NCI-H146 (cell line): Measurements from ENCODE around the gene ARHGEF28.
A peak's percentile ranks its signal among the peaks of the same experiment; 100 is the strongest.

ENCODE experiments used
- DNase-seq: peaks from one replicate; lab custom pipeline; 2025; lab: John Stamatoyannopoulos, UW

The ARHGEF28 gene

DNA sequence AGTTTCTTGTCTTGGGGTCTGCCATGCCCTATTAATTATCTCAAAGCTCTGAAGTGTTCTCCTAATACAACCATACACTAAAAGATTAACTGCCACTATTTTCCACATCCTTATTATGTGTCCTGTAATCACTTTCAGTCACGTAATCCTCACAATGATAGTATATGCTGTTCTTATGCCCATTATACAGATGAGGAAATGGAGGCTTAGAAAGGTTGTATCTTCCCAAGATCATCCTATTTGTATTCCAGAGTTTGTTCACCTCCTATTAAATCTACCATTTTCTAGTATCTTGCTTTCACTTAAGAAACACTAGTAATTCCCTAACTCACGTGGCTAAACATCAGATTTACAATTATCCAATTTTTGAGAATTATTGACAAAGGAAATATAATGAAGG, 2.9 kb upstream of the ARHGEF28 start:
- DNase-seq: no peak

- peak; percentile 15 for DNase-seq
Observed at GRCh38 chr5:73623901-73624404, 2.0 kb upstream of the ARHGEF28 start.

DNA sequence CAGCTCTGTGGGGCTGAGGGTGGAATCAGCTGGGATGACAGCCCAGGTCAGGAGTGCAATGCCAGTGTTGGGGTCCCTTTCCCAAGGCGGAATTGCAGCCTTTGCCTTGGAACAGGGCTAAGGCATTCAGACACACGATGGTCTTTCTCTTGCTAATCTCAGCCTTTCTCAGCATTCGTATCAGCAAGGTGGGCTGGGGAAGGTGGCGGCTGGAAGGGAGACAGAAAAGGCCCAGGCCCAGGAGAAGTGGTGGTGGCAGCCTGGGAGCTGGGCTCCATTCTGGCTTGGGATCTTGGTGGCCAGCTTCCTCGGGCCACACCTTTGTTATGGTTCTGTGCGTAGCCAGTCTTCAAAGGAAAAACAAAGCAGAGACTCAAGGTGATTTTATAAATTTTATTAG, 1.1 kb upstream of the ARHGEF28 start:
- no peak for DNase-seq

DNA sequence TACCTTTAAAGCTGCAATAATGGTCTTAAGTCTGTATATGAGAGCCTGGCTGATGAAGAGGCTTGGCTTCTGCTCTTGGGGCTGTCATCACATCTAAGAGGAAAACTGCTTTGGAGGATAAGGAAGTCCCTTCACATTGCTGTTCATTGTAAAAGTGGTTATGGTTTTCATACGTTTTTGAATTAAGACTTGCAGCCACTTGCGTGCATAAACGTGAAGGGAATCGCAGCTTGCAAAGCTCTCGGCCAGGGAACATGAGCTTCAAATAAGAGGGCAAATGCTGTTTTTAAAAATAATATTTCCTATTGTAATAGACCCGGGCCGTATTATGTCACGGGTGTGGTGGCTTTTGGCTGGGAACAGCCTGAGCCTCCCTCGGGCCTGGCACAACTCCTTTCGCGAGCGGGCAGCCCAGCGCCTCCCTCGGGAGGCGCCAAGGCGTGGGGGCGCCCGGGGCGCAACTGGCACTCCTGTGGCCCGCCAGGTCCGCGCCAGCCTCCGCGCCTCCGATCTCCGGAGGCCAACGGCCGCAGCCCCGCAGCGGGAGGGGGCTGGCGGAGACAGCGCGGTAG, 538 bp upstream of the ARHGEF28 start:
- peak; percentile 25 for DNase-seq

DNA sequence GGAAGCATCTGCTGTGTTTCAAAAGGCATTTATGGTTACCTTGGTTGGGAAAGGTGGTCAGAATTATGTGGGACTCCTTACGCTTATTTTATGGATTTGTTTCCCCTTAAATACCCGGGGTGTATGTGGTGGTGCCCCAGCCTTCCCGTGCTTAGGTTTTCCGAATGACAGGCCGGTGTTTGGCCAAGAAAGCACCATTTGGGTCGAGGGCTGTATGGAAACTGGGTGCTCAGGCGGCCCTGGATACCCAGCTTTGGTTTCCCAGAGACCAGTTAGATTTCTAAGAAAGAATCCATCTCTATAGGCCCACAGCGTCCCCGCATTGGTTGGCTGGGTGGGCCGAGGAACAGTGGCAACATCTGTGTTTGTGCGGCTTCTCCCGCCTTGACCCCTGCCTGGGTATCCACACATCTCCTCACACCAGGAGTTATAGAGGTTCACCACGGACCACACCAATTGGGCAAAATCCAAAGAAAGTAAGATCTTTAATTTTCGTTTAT, 868 bp downstream of the ARHGEF28 start:
- DNase-seq: peak; percentile 23

DNA sequence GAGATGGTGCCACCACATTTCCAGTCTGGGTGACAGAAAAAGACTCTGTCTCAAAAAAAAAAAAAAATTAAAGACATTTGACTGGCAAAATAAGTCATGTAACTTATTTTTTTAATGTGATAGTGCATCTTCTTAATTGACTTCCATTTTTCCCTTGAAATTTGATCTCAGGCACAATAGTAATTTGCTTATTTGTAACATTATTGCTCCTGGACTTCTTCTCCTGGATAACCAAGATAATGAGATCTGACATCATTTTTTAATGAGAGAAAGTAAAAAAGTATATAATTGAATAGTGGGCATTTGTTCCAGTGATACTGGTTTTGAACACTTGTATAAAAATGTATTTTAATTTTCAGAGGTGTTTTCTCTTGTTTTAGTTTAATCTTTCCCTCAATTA, 3.5 kb downstream of the ARHGEF28 start:
- no peak for DNase-seq

- no peak for DNase-seq
Observed at GRCh38 chr5:73630765-73631164, 4.8 kb downstream of the ARHGEF28 start.

GRCh38 chr5:73631500-73631899, 5.5 kb downstream of the ARHGEF28 start:
- no peak for DNase-seq

GRCh38 chr5:73633060-73633459, 7.1 kb downstream of the ARHGEF28 start:
- DNase-seq: no peak

GRCh38 chr5:73636408-73636807, 10.4 kb downstream of the ARHGEF28 start:
- no peak for DNase-seq

DNA sequence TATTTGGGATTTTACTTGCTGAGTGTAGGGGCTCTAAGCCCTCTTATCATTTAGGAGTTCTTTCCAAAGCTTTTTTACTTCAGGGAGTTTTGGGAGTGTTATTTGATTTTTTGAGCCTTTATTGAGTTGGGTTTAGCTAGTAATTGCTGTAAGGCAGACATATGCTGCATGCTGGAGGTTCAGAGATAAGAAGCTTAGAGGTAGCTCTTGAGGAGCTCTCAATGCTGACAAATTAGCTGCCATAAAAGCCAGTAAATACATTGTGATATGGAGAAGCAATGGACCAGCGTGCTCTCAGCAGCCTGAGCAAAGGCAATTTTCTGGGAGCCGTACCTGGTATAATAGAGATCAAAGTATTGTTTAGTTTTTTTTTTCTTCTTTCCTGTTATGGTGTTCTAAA, 11.6 kb downstream of the ARHGEF28 start:
- DNase-seq: no peak

GRCh38 chr5:73638344-73639095, 12.5 kb downstream of the ARHGEF28 start:
- no peak for DNase-seq

- no peak for DNase-seq
Observed at GRCh38 chr5:73640861-73641320, 14.9 kb downstream of the ARHGEF28 start.

DNA sequence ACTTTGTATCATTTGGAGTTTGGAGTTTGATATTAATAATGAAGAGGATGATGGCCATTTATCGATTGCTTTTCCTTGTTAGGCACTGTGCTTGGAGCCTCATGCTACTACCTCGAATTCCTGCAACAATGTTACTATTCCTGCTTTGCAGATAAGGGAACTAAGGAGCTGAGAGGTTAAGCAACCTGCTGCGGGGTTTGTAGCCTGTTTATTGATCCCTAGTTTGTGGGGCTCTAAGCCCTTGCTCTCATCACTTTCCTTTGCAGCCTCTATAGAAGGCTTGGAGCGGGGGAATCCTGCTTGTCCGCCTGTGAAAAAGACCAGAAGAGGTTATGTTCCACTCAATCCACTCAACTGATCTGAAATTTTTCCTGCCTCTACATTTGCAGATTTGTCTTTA, 15.8 kb downstream of the ARHGEF28 start:
- DNase-seq: no peak

DNA sequence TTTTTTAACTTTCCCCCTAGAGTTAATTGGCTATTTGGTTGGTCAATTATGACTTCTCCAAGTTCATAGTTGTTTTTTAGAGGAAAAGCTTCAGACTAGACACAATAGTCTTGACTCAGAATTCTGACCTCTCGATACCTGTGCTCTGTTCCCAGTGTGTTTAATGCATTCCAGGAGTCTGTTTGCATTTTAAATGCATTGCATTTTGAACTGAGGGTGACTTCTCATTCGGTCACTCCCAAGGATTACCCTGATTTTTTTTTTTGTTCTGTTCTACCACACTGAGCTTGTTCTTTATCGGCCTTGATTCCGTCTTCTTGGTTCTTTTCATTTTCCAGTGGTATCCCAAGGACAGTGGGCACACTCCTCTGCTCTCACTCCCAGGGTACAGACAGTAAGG, 16.3 kb downstream of the ARHGEF28 start:
- no peak for DNase-seq

- peak; percentile 49 for DNase-seq
Observed at GRCh38 chr5:73644385-73644963, 18.5 kb downstream of the ARHGEF28 start.

GRCh38 chr5:73647721-73648120, 21.7 kb downstream of the ARHGEF28 start:
- DNase-seq: no peak

- DNase-seq: no peak
Observed at GRCh38 chr5:73648515-73648914, 22.5 kb downstream of the ARHGEF28 start.

DNA sequence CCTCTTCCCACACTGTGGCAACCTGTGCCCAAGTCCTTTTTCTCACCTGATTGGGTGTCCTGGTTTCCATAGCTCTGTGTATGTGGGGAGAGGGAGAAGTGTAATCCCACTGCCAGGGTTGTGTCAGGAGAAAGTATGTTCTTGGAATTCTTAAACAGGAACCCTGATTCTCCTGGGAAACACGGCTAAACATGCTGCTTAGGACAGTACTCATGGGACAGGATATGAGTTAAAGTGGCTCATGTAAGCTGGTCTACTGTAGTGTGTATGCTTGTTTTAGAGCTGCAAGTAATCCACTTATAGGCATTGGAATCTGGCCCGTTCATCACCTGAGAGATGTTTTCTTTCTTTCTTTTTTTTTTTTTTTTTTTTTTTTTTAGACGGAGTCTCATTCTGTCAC, 23.9 kb downstream of the ARHGEF28 start:
- DNase-seq: no peak

DNA sequence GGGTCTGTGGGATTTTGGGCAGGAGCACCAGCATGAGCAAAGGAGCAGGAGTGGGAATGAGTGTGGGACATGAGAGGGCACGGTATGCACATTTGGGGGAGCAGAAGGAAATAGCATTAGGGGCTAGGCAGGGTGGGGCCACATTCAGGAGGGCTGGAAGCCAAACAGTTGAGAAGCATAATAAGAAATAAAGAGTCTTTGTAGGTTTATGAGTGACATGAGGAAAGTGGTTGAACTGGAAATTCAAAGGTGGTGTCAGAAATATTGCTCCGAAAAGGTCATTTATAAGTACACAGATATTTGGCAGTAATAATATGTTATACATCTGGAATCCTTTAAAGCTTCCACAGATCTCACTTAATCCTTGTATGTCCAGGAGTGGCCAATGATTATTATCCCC, 26.4 kb downstream of the ARHGEF28 start:
- DNase-seq: no peak

DNA sequence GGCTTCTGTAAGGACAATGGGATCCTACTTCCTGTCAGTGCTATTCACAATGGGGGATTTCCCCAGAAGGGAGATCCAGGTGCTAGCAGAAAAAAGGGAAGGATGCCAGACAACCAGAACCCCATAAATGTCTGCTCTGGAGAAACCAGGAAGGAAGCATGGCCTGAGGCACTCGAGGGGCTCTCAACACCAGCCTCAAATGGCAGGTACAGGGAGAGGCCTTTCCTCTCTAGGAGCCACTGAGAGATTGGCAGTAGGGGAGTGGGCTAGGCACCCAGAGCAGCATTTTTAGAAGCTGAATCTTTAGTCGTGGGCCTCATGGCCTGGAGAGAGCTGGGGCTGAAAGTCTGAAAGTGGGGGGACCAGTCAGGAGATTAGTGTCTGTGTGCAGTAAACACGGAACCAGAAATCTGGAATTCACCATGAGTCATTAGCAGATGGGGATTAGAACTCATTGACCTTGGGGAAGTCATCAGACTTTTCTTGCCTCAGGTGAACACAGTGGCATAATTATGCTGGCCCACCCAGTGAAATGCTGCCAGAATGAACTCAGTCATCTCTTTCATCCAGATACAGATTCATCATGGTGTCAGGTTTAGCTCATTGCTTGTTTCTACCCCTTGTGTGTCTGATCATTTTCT, 28.3 kb downstream of the ARHGEF28 start:
- DNase-seq: peak; percentile 41

DNA sequence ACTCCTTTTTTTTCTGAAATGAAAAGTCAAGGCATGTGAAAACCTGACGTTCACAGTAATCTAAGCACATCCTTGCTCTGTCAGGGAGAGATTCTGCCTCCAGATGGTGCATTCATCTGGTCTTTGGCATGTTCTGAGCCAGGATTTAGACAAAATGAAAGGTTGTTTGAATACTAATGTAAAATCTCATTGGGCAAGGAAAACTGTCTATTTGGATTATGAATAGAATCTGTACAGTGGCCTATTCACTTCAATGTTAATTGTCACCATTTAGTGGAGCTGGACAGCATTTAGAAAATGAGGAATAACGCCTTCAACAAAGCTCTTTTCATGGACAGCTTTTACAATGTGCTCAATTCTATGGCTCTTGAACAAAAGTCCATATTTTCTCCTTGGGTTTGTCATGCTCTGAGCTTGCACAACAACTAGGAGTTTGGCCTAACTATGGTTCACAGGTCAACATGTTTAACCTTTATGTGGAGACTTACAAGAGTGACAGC, 28.9 kb downstream of the ARHGEF28 start:
- no peak for DNase-seq
